Neural cell (in vitro differentiated cells): ENCODE measurements around the gene GAB4. TPM values are rescaled to one million over a fixed set of nuclear protein-coding genes. Genes with fewer than 3 reads are reported as not detected.
"Not testable (repeated sequence)": the region's sequence is repeated elsewhere in the genome, so short reads cannot be mapped to it uniquely, and the experiment has no call there.

Experiments
- H2AFZ ChIP-seq: fragments of 200-600, 300-800 bp; sonication (generic), shearing (Covaris generic); 2 replicates; pipeline ENCODE4 v1.6.0; 2014; ENCODE audit warnings: low read depth, mild to moderate bottlenecking, antibody characterized with exemption, low read length, moderate library complexity
- H3F3A ChIP-seq: fragments of 200-600 bp; shearing (Covaris generic); 2 replicates; pipeline ENCODE4 v1.6.1; 2016; ENCODE audit warnings: mild to moderate bottlenecking, moderate library complexity, mixed read lengths, antibody characterized with exemption, low read length; ENCODE audit not compliant: insufficient read depth, poor library complexity, severe bottlenecking
- H3K27ac ChIP-seq: fragments of 200-600, 300-800 bp; sonication (generic), shearing (Covaris generic); 2 replicates; pipeline ENCODE4 v1.5.1; 2014; ENCODE audit warnings: mild to moderate bottlenecking, low read length, moderate library complexity
- H3K27me3 ChIP-seq: fragments of 300-800, 200-600 bp; sonication (generic), shearing (Covaris generic); 2 replicates; pipeline ENCODE4 v1.6.0; 2014; ENCODE audit warnings: mild to moderate bottlenecking, low read depth, low read length, moderate library complexity; ENCODE audit not compliant: insufficient read depth
- H3K36me3 ChIP-seq: fragments of 300-800, 200-600 bp; sonication (generic), shearing (Covaris generic); 2 replicates; pipeline ENCODE4 v1.5.1; 2014; ENCODE audit warnings: mild to moderate bottlenecking, antibody characterized with exemption, low read length, moderate library complexity; ENCODE audit not compliant: insufficient read depth
- H3K4me2 ChIP-seq: fragments of 300-800, 200-600 bp; sonication (generic), shearing (Covaris generic); 2 replicates; pipeline ENCODE4 v1.6.0; 2014; ENCODE audit warnings: mild to moderate bottlenecking, low read length
- H3K4me3 ChIP-seq: fragments of 300-800, 200-600 bp; sonication (generic), shearing (Covaris generic); 2 replicates; pipeline ENCODE4 v1.5.1; 2014; ENCODE audit warnings: mild to moderate bottlenecking, low read length, moderate library complexity
- H3K79me2 ChIP-seq: fragments of 200-600 bp; shearing (Covaris generic); replicated peaks from 2 replicates; pipeline ENCODE4 v1.6.0; 2014; ENCODE audit warnings: mild to moderate bottlenecking, low read length, moderate library complexity; ENCODE audit not compliant: insufficient read depth
- H3K9ac ChIP-seq: fragments of 300-800, 200-600 bp; sonication (generic), shearing (Covaris generic); 2 replicates; pipeline ENCODE4 v1.6.1; 2016; ENCODE audit warnings: mild to moderate bottlenecking, low read length, mixed read lengths
- H3K9me2 ChIP-seq: fragments of 200-600 bp; shearing (Covaris generic); 2 replicates; pipeline ENCODE4 v1.6.1; 2016; ENCODE audit warnings: mild to moderate bottlenecking, low read length, mixed read lengths; ENCODE audit not compliant: insufficient read depth
- H3K9me3 ChIP-seq: fragments of 200-600, 300-800 bp; sonication (generic), shearing (Covaris generic); 2 replicates; pipeline ENCODE4 v1.6.1; 2016; ENCODE audit warnings: mild to moderate bottlenecking, mixed run types, low read length, moderate library complexity, mixed read lengths
- H4K20me1 ChIP-seq: fragments of 200-600 bp; shearing (Covaris generic); 2 replicates; pipeline ENCODE4 v1.6.1; 2016; ENCODE audit warnings: mild to moderate bottlenecking, mixed run types; ENCODE audit not compliant: insufficient read depth
- EP300 ChIP-seq: fragments of 450-650 bp; conservative IDR thresholded peaks from 2 replicates; pipeline ENCODE4 v1.6.1; 2014; ENCODE audit warnings: antibody characterized with exemption, mild to moderate bottlenecking, moderate library complexity; ENCODE audit not compliant: poor library complexity, severe bottlenecking
- EZH2 ChIP-seq: fragments of 200-600, 300-800 bp; shearing (Covaris generic), sonication (generic); IDR thresholded peaks from 2 replicates; pipeline ENCODE4 v1.6.1; 2014; ENCODE audit warnings: antibody characterized with exemption, low read length, borderline replicate concordance, mild to moderate bottlenecking; ENCODE audit not compliant: insufficient read depth, poor library complexity, severe bottlenecking
- MXI1 ChIP-seq: fragments of 450-650 bp; conservative IDR thresholded peaks from 2 replicates; pipeline ENCODE4 v1.6.1; 2014; ENCODE audit warnings: antibody characterized with exemption, mild to moderate bottlenecking; ENCODE audit not compliant: poor library complexity, severe bottlenecking
- POLR2AphosphoS5 ChIP-seq: IDR thresholded peaks from 2 replicates; pipeline ENCODE4 v1.6.1; 2012
- RAD21 ChIP-seq: fragments of 450-650 bp; conservative IDR thresholded peaks from 2 replicates; pipeline ENCODE4 v1.6.1; 2014; ENCODE audit warnings: antibody characterized with exemption, mild to moderate bottlenecking, moderate library complexity
- SMC3 ChIP-seq: fragments of 450-650 bp; conservative IDR thresholded peaks from 2 replicates; pipeline ENCODE4 v1.6.1; 2014; ENCODE audit warnings: antibody characterized with exemption, mild to moderate bottlenecking, moderate library complexity; ENCODE audit not compliant: poor library complexity
- TAF1 ChIP-seq: IDR thresholded peaks from 2 replicates; pipeline ENCODE4 v1.6.1; 2012; ENCODE audit warnings: low read depth
- polyA plus RNA-seq: library from polyadenylated mRNA; depleted of rRNA; stranded (reverse); fragments of >200 nt; gene quantifications from 2 replicates; pipeline ENCODE4 v1.2.3, GENCODE V29; 2014
- TF ChIP-seq, protein P1 (sequence below): fragments of 450-650 bp; IDR thresholded peaks from 2 replicates; pipeline ENCODE4 v1.5.1; 2014; ENCODE audit warnings: antibody characterized with exemption, mild to moderate bottlenecking, moderate library complexity; ENCODE audit not compliant: poor library complexity, severe bottlenecking
- TF ChIP-seq, protein P2 (sequence below): IDR thresholded peaks from 2 replicates; pipeline ENCODE4 v1.6.1; 2012; ENCODE audit warnings: borderline replicate concordance

The GAB4 gene
- polyA plus RNA-seq, 1 donor from 2014 or later = not detected

DNA sequence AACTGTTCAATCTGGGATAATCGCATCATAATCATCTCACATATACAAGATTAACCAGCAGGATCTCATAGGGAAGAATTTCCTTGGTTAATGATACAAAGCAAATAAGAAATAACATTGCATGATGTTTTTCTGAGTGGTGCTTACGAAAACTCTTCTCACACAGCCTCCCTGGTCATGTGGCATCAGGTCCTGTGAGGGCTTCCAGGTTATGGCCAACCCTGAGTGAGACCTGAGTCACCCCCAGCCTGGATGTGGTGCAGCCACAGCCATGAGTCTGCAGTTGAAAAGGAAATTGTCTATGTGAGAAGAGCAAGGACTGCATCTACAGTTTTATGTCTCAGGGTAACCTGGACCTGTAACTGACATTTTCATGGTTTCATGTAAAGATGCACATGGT lies 92.3 kb downstream of the GAB4 start:
- no peaks in the 10 kb centered on the region for H3F3A ChIP-seq
- no peak overlapping the region for H3K4me3 ChIP-seq
- no peak overlapping the region for H3K9ac ChIP-seq

DNA sequence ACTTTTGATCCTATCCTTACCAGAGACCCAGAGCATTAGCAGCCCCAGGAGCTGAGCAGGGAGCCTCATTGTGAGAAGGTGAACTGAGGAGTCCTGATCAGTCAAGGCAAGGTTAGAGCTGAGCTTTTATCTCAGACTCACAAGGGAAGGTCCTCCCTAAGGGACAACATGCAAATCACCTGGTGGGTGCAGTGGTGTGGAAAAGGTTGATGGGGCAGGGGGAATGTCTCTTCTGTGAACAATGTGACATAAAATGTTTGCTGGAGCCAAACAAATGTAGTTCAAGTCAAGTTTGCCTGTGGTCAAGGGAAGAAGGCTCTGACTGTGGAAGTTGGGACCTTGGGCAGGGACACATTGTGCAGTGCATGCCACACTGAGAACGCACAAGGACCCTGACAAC lies 93.1 kb downstream of the GAB4 start:
- not testable (repeated sequence) for H3K9ac ChIP-seq, H3K79me2 ChIP-seq, H3K4me2 ChIP-seq, H3K4me3 ChIP-seq, H3K9me3 ChIP-seq, H3K27ac ChIP-seq, H4K20me1 ChIP-seq, H3K36me3 ChIP-seq, H3F3A ChIP-seq, H3K9me2 ChIP-seq, H3K27me3 ChIP-seq, H2AFZ ChIP-seq

More for the DNA sequence above, 92.3 kb downstream of the GAB4 start:
- no peak overlapping the region for H3K4me2 ChIP-seq
- no peaks in the 10 kb centered on the region for H4K20me1 ChIP-seq
- no peak overlapping the region for H2AFZ ChIP-seq
- H3K79me2 ChIP-seq = no peaks in the 10 kb centered on the region
- H3K27ac ChIP-seq = no peak overlapping the region
- H3K9me3 ChIP-seq = no peaks in the 10 kb centered on the region
- H3K9me2 ChIP-seq = no peaks in the 10 kb centered on the region
- no peaks in the 10 kb centered on the region for H3K27me3 ChIP-seq
- no peak for TF ChIP-seq EP300
- TF ChIP-seq, protein P1, sequence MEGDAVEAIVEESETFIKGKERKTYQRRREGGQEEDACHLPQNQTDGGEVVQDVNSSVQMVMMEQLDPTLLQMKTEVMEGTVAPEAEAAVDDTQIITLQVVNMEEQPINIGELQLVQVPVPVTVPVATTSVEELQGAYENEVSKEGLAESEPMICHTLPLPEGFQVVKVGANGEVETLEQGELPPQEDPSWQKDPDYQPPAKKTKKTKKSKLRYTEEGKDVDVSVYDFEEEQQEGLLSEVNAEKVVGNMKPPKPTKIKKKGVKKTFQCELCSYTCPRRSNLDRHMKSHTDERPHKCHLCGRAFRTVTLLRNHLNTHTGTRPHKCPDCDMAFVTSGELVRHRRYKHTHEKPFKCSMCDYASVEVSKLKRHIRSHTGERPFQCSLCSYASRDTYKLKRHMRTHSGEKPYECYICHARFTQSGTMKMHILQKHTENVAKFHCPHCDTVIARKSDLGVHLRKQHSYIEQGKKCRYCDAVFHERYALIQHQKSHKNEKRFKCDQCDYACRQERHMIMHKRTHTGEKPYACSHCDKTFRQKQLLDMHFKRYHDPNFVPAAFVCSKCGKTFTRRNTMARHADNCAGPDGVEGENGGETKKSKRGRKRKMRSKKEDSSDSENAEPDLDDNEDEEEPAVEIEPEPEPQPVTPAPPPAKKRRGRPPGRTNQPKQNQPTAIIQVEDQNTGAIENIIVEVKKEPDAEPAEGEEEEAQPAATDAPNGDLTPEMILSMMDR = no peak
- no peak for TF ChIP-seq SMC3
- no peak for TF ChIP-seq POLR2AphosphoS5
- no peak for TF ChIP-seq MXI1
- TF ChIP-seq, protein P2, sequence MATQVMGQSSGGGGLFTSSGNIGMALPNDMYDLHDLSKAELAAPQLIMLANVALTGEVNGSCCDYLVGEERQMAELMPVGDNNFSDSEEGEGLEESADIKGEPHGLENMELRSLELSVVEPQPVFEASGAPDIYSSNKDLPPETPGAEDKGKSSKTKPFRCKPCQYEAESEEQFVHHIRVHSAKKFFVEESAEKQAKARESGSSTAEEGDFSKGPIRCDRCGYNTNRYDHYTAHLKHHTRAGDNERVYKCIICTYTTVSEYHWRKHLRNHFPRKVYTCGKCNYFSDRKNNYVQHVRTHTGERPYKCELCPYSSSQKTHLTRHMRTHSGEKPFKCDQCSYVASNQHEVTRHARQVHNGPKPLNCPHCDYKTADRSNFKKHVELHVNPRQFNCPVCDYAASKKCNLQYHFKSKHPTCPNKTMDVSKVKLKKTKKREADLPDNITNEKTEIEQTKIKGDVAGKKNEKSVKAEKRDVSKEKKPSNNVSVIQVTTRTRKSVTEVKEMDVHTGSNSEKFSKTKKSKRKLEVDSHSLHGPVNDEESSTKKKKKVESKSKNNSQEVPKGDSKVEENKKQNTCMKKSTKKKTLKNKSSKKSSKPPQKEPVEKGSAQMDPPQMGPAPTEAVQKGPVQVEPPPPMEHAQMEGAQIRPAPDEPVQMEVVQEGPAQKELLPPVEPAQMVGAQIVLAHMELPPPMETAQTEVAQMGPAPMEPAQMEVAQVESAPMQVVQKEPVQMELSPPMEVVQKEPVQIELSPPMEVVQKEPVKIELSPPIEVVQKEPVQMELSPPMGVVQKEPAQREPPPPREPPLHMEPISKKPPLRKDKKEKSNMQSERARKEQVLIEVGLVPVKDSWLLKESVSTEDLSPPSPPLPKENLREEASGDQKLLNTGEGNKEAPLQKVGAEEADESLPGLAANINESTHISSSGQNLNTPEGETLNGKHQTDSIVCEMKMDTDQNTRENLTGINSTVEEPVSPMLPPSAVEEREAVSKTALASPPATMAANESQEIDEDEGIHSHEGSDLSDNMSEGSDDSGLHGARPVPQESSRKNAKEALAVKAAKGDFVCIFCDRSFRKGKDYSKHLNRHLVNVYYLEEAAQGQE = no peak
- TF ChIP-seq RAD21 = no peak
- no peak for TF ChIP-seq EZH2
- no peak for TF ChIP-seq TAF1
- H3K36me3 ChIP-seq = no peaks in the 10 kb centered on the region

DNA sequence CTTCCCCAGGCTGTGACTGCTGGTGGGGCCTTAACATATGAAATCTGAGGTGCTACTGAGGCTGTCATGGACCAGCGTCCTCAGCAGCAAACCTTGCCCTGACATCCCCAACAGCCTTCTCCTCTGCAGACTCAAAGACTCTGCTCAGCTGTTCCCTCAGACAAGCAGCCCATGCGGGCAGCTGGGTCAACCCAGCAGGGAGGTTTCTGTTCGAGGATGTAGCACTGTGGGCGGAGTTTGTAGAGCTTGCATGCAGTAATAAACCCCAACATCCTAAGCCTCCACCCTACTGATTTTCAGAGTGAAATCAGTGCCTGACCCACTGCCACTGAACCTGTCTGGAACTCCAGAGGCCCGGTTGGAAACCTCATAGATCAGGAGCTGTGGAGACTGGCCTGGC lies 94.0 kb downstream of the GAB4 start:
- Histone ChIP-seq H3K79me2 (no peaks in the 10 kb centered on the region), H3K4me3 (no peak overlapping the region), H3K9ac (no peak overlapping the region), H3F3A (no peaks in the 10 kb centered on the region), H3K36me3 (no peaks in the 10 kb centered on the region), H3K9me2 (no peaks in the 10 kb centered on the region), H2AFZ (no peak overlapping the region), H3K4me2 (no peak overlapping the region), H4K20me1 (no peaks in the 10 kb centered on the region), H3K27me3 (no peaks in the 10 kb centered on the region), H3K9me3 (no peaks in the 10 kb centered on the region), H3K27ac (no peak overlapping the region)
- TF ChIP-seq EP300 (no peak), EZH2 (no peak), RAD21 (no peak), MXI1 (no peak), SMC3 (no peak), TAF1 (no peak), POLR2AphosphoS5 (no peak)
- TF ChIP-seq, protein P2 = no peak
- TF ChIP-seq, protein P1 = no peak
